ENCODE results near the gene TARBP1. TPM values are rescaled to one million over a fixed set of nuclear protein-coding genes. Genes with fewer than 3 reads are reported as not detected.

TARBP1 gene
- total and polyA plus RNA-seq, 9 donors = 4.8 to 26.3 (median 10.8) TPM

DNA sequence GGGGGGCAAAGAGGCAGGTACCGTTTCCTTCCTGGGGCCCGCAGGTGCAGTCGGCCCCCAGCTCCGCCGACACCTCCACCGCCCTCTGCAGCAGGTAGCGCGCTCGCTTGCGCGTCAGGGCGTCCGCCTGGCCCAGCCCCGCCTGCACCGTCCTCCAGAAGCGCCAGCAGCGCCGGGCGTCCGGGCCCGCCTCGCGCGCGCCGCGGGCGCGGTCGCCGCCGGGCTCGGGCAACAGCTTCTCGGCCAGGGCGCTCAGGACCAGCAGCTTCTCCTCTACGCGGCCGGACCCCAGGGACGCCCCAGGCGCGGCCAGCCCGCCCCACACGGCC is 863 bp downstream of the TARBP1 start:
- Histone ChIP-seq H3K36me3 (no peaks in the 10 kb centered on the region), H3K27ac (peak overlapping the region; percentile 56 to 77), H3K27me3 (no peaks in the 10 kb centered on the region), H3K9me3 (no peaks in the 10 kb centered on the region), H3K4me3 (peak overlapping the region; percentile 63), H3K4me1 (ENCODE audit: insufficient read depth) (peaks cover 2% of the 10 kb centered on the region)
- TF ChIP-seq, protein P1, sequence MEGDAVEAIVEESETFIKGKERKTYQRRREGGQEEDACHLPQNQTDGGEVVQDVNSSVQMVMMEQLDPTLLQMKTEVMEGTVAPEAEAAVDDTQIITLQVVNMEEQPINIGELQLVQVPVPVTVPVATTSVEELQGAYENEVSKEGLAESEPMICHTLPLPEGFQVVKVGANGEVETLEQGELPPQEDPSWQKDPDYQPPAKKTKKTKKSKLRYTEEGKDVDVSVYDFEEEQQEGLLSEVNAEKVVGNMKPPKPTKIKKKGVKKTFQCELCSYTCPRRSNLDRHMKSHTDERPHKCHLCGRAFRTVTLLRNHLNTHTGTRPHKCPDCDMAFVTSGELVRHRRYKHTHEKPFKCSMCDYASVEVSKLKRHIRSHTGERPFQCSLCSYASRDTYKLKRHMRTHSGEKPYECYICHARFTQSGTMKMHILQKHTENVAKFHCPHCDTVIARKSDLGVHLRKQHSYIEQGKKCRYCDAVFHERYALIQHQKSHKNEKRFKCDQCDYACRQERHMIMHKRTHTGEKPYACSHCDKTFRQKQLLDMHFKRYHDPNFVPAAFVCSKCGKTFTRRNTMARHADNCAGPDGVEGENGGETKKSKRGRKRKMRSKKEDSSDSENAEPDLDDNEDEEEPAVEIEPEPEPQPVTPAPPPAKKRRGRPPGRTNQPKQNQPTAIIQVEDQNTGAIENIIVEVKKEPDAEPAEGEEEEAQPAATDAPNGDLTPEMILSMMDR (IDR thresholded peaks at IDR 0.05) = no peak
- TF ChIP-seq POLR2A (IDR thresholded peaks at IDR 0.05) (no peak), EP300 (IDR thresholded peaks at IDR 0.05) (no peak)
- intact Hi-C loops (cut with DNase I) = loop anchor here in 1 of 4 donors (5.0 kb wide), 1 partner anchor 949 kb away; no protein-coding TSS in a partner anchor
- 0% methylated on average over 4 to 43 of the region's 43 CpGs for WGBS, 3 donors
- no peak for DNase-seq

DNA sequence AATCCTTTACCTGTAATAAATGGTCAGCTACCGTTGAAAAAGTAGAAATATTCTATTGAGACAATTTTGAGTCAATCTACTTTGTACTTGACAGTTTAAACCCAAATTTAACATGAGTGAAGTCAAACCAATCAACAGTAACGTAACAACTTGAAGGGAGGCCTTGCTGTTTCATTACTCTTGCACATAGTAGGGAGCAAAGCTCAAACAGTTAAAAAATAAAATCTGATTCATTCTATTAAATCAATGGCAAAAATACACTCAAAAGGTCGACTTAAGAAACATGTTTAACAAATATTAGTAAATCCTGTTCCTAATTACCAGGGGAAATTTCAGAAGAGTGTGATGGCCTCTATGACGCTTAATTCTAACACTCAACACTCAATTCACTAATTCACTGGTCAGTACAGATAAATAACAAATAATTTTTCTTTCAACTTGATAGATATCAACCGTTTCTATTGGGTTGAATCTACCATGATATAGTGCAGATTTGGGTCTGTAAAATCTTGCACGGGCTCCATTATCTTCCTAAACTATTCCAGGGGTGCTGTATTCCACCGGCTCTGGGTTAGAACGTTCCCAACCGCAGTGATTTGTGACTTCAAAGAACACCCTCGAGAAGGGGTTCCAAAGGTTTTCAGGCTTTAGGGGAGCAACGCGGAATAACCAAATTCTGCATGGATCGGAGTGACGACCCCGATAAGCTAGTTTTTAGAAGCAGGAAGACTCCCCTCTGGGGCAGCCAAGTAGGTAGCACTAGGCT is 1.4 kb downstream of the TARBP1 start:
- DNase-seq = no peak
- Histone ChIP-seq H3K9me3 (no peaks in the 10 kb centered on the region), H3K27ac (no peak overlapping the region), H3K4me3 (peak overlapping the region; percentile 63), H3K36me3 (no peaks in the 10 kb centered on the region), H3K4me1 (ENCODE audit: insufficient read depth) (peaks cover 2% of the 10 kb centered on the region), H3K27me3 (no peaks in the 10 kb centered on the region)
- TF ChIP-seq EP300 (IDR thresholded peaks at IDR 0.05) (no peak), POLR2A (IDR thresholded peaks at IDR 0.05) (no peak)
- TF ChIP-seq, protein P1 (IDR thresholded peaks at IDR 0.05) = no peak
- WGBS, 3 donors = 25% methylated on average over 15 of the region's 15 CpGs
- intact Hi-C loops (cut with DNase I) = loop anchor here in 1 of 4 donors (5.0 kb wide), 1 partner anchor 950 kb away; no protein-coding TSS in a partner anchor

DNA sequence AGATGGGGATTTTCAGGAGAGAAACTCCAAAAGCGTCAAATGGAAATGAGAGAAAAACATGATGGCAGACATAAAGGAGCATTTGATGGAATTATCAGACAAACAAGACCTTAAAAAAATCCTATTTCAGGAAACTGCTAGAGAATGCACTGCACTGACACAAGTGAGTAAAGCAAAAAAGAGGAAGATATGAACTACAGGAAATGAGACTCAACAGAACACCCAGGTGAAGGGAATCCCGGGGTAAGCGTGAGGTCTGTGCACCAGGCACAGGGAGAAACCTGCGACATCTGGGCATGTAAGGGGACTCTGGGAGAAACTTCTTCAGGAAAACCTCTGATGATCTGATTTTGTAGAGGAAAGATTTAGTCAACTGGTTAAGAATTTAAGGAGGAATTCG is 2.8 kb downstream of the TARBP1 start:
- intact Hi-C loops (cut with DNase I) = loop anchor here in 1 of 4 donors (5.0 kb wide), 1 partner anchor 951 kb away; no protein-coding TSS in a partner anchor
- no peak for DNase-seq

DNA sequence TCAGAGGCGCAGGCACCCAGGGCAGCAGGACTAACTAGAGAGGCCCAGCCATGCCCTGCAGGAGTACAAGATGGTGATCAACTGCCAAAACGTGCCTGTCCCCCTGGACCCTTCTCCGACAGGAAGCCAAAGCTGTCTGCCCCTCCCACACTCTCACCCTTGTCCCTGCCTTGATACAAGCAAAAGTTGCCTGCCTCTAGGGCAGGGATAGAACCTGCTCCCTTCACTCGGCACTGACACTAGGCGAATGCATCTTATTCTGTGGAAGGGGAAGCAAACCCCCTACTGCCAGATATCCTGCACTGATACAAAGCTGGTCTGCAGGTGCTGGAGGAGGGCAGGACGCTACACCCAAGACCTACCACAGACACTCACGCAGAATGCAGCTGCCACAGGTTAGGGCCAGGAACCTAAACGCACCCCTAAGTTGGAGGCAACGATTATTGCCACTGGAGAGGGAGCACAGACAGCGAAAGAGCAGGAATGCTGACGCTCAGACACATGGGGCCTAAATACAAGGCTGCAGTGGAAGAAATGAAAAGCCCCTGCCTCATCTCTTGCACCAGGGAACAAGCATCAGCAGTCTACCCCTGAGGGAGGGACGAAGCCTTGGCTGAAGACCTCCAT is 3.7 kb downstream of the TARBP1 start:
- H3K4me1 ChIP-seq (ENCODE audit: insufficient read depth) = peaks cover 2% of the 10 kb centered on the region
- intact Hi-C loops (cut with DNase I) = loop anchor here in 1 of 4 donors (5.0 kb wide), 1 partner anchor 952 kb away; no protein-coding TSS in a partner anchor
- H3K9me3 ChIP-seq = no peaks in the 10 kb centered on the region
- H3K36me3 ChIP-seq = no peaks in the 10 kb centered on the region
- H3K27ac ChIP-seq = no peak overlapping the region
- DNase-seq = no peak
- WGBS, 3 donors = 86 to 88% (median 88%) methylated on average over 12 of the region's 12 CpGs
- H3K4me3 ChIP-seq = no peak overlapping the region
- no peaks in the 10 kb centered on the region for H3K27me3 ChIP-seq
- TF ChIP-seq, protein P1 (IDR thresholded peaks at IDR 0.05) = no peak
- TF ChIP-seq POLR2A (IDR thresholded peaks at IDR 0.05) (no peak), EP300 (IDR thresholded peaks at IDR 0.05) (no peak)

More for the DNA sequence above, 2.8 kb downstream of the TARBP1 start:
- Histone ChIP-seq H3K4me3 (no peak overlapping the region), H3K9me3 (no peaks in the 10 kb centered on the region), H3K36me3 (no peaks in the 10 kb centered on the region), H3K27me3 (no peaks in the 10 kb centered on the region), H3K4me1 (ENCODE audit: insufficient read depth) (peaks cover 2% of the 10 kb centered on the region), H3K27ac (no peak overlapping the region)
- 74 to 94% (median 89%) methylated on average over 5 of the region's 5 CpGs for WGBS, 3 donors
- TF ChIP-seq EP300 (IDR thresholded peaks at IDR 0.05) (no peak), POLR2A (IDR thresholded peaks at IDR 0.05) (no peak)
- TF ChIP-seq, protein P1 (IDR thresholded peaks at IDR 0.05) = no peak

All from ovary (tissue), 9 donors.